SIG-M5 (cell line): ENCODE results near the gene PIGQ.

Source experiments
- DNase-seq: peaks from one replicate; lab custom pipeline; 2025; lab: John Stamatoyannopoulos, UW

Gene PIGQ

DNA sequence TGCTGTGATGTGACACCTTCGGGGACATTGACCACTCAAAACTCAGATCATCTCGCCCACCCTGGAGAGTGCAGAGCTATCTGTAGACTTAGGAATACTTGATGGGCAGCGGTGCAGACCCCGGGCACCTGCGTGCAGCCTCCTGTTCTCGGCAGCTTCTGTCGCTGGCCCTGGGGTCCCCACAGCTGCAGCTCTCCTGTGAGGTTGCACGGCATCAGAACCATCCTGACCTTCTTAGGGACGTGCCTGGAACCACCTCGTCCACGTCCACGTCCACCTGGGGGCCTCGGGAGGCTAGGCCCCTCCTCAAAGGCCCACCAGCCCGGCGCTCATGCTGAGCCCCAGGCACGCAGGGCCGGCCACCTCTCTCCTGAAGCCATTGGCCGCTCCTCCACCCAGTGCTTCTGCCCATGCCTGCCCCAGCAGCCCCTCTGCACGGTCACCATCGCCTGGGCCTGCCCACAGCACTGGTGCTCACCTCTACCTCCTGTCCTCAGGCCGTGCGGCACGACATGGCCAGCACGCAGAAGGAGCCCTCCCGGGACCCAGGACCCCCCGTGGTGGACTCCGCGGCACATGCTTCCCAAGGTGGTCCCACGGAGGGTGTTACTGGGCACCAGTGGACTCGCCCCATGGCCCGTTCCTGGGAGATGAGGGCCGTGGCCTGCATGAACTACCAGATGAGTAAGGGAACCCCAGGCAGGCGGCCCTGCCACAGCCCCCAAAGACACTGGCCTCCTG lies 58.7 kb downstream of the PIGQ start:
- DNase-seq, result no peak

DNA sequence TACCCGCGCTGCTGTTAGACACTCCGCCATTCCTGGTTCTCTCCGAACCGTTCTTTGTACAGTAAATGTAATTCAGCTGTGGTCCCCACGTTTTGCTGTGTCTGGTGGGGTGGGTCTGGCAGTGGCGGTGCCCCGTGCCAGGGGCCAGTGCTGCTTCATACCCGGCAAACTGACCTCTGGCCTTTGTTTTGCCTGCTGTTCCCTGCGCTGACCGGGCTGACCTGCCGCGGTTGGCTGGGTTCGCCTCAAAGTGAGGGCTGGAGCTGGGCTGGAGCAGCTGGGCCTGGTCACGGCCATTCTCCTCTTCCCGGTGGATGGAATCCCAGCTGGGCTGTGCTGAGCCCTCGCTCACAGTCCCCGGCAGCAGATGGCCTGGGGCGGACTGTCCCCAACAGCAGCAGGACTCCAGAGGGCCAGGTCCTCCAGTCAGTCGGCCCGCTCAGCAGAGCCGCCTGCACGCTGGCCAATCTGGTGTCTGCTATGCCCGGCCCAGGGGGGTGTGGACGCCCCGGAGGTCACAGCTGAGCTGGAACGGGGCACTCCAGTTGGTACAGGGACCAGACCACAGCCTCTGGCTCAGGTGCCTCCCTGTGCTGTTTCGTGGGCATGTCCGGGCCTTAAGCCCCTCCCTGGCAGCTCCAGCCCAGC lies 59.5 kb downstream of the PIGQ start:
- no peak for DNase-seq

DNA sequence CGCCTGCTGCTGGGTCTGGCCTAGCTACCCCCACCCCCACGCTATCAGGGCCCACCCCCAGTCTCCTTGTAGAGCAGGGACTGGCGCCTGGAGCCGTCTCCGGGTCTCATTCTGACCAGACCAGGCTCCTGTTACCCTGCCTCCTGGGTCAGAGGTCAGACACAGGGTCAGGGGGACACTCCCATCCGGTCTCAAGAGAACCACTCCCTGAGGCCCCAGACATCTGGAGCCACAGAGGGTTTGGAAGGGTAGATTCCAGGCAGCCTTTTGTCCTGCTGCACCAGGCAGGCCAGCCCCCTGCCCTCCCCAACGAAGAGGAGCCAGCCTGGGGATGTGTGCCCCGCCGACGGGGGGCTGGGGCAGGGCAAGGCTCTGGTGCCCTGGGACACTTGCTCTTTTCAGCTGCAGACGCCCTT lies 60.1 kb downstream of the PIGQ start:
- no peak for DNase-seq

DNA sequence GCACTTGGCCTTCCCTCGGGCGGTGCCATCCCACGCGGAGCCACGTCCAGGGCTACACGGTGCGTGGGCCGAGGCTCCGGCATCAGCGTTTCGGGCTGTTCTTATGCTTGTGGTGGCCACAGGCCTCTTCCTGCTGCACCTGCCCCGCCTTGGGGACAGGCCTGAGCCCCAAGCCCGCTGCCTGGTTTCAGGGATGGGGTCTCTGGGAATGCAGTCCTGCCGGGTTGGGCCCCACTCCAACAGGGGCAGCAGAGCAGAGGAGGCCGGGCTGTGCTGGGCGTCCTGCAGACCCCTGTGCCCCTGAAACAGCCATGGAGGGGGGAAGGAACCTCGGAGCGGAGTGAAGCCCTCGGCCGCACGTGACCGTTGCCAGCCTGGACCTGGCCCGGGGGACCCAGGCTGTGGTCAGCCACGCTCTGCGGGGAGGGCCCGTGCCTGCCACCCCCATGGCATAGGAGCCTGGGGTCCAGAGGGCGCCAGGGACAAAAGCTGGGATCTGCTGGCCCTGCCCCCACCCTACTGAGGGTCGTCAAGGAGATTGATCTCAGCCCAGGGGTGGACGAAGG lies 60.6 kb downstream of the PIGQ start:
- DNase-seq, result no peak

DNA sequence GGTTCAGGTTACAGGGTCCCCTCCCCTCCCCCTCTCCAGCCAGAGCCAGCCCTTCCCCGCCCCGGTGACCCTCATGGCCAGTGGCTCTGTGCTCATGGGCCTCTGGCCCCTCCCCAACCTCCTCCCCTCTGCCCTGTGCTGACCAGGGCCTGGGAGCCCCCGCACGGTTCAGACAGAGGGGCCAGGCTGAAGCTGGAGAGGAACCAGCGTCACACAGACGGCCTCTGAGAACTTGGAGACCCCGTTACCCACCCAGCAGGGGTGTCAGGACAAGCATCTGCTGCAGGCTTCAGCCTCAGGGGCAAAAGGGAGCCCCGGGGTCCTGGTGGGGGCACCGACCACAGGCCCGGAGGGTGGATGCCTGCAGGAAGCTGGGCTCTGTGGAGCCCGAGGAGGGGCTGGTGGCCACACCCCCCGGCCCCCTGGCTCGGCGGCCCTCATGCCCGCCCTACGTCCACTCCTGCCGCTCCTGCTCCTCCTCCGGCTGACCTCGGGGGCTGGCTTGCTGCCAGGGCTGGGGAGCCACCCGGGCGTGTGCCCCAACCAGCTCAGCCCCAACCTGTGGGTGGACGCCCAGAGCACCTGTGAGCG lies 61.1 kb downstream of the PIGQ start, which contains the start of gene WFIKKN1:
Gene WFIKKN1 (plus strand): TSS at position 171 of the 591 bp plus-strand sequence. CDS start 269 bp downstream, at position 440.
- no peak for DNase-seq

DNA sequence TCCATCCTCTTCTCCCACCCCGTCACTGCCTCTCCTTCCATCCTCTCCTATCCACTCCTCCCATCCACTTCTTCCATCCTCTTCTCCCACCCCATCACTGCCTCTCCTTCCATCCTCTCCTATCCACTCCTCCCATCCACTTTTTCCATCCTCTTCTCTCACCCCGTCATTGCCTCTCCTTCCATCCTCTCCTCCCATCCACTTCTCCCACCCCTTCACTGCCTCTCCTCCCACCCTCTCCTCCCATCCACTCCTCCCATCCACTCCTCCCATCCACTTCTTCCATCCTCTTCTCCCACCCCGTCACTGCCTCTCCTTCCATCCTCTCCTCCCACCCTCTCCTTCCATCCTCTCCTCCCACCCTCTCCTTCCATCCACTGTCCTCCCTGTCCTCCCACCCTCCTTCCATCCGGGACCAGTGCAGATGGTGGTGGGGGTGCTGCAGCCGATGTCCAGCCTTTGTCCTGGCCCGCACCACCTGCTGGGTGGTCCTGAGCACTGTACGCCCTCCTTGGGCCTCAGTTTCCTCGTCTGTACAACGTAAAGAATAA lies 62.1 kb downstream of the PIGQ start:
- DNase-seq, result no peak

DNA sequence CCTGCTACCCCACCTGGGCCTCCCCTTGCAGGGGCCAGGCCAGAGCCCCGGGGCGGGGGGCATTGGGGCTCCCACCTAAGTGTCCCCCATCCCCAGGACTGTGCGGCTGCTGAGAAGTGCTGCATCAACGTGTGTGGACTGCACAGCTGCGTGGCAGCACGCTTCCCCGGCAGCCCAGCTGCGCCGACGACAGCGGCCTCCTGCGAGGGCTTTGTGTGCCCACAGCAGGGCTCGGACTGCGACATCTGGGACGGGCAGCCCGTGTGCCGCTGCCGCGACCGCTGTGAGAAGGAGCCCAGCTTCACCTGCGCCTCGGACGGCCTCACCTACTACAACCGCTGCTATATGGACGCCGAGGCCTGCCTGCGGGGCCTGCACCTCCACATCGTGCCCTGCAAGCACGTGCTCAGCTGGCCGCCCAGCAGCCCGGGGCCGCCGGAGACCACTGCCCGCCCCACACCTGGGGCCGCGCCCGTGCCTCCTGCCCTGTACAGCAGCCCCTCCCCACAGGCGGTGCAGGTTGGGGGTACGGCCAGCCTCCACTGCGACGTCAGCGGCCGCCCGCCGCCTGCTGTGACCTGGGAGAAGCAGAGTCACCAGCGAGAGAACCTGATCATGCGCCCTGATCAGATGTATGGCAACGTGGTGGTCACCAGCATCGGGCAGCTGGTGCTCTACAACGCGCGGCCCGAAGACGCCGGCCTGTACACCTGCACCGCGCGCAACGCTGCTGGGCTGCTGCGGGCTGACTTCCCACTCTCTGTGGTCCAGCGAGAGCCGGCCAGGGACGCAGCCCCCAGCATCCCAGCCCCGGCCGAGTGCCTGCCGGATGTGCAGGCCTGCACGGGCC lies 62.9 kb downstream of the PIGQ start:
- no peak for DNase-seq

DNA sequence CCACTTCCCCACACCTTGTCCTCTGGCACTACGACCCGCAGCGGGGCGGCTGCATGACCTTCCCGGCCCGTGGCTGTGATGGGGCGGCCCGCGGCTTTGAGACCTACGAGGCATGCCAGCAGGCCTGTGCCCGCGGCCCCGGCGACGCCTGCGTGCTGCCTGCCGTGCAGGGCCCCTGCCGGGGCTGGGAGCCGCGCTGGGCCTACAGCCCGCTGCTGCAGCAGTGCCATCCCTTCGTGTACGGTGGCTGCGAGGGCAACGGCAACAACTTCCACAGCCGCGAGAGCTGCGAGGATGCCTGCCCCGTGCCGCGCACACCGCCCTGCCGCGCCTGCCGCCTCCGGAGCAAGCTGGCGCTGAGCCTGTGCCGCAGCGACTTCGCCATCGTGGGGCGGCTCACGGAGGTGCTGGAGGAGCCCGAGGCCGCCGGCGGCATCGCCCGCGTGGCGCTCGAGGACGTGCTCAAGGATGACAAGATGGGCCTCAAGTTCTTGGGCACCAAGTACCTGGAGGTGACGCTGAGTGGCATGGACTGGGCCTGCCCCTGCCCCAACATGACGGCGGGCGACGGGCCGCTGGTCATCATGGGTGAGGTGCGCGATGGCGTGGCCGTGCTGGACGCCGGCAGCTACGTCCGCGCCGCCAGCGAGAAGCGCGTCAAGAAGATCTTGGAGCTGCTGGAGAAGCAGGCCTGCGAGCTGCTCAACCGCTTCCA lies 63.7 kb downstream of the PIGQ start:
- DNase-seq, result no peak
